Left forelimb (tissue), 1 donor: ENCODE data around the gene MUC4.
"Not testable (repeated sequence)": the region's sequence is repeated elsewhere in the genome, so short reads cannot be mapped to it uniquely, and the experiment has no call there.

Experiments
- DNase-seq: peaks from one replicate; pipeline ENCODE4 v3.0.0-alpha.2; 2018; ENCODE audit warnings: low spot score

The MUC4 gene

GRCh38 chr3:195834675-195835583 lies 23.2 kb upstream of the MUC4 start:
- no peak for DNase-seq

- DNase-seq = no peak
Measured at GRCh38 chr3:195829897-195830254, 18.1 kb upstream of the MUC4 start.

GRCh38 chr3:195828762-195829161 lies 17.0 kb upstream of the MUC4 start:
- no peak for DNase-seq

GRCh38 chr3:195825857-195826804 lies 14.4 kb upstream of the MUC4 start:
- no peak for DNase-seq

- no peak for DNase-seq
Measured at GRCh38 chr3:195825191-195825588, 13.5 kb upstream of the MUC4 start.

- DNase-seq = not testable (repeated sequence)
Measured at GRCh38 chr3:195824425-195825190, 12.9 kb upstream of the MUC4 start.

GRCh38 chr3:195823999-195824398 lies 12.3 kb upstream of the MUC4 start:
- no peak for DNase-seq

- DNase-seq = no peak
Measured at GRCh38 chr3:195823280-195823679, 11.6 kb upstream of the MUC4 start.

GRCh38 chr3:195822131-195822696 lies 10.5 kb upstream of the MUC4 start:
- DNase-seq = peak; percentile 28

GRCh38 chr3:195821403-195822130 lies 9.8 kb upstream of the MUC4 start:
- DNase-seq = peak; percentile 56

GRCh38 chr3:195820901-195821300 lies 9.2 kb upstream of the MUC4 start:
- DNase-seq = peak; percentile 41

GRCh38 chr3:195820186-195820585 lies 8.5 kb upstream of the MUC4 start:
- peak; percentile 23 for DNase-seq

- no peak for DNase-seq
Measured at GRCh38 chr3:195818301-195818700, 6.6 kb upstream of the MUC4 start.

GRCh38 chr3:195817578-195818135 lies 5.9 kb upstream of the MUC4 start:
- DNase-seq = no peak

- DNase-seq = peak; percentile 23
Measured at GRCh38 chr3:195816276-195816913, 4.7 kb upstream of the MUC4 start.

- DNase-seq = peak; percentile 55
Measured at GRCh38 chr3:195815169-195815771, 3.5 kb upstream of the MUC4 start.

GRCh38 chr3:195813916-195814640 lies 2.3 kb upstream of the MUC4 start:
- peak; percentile 53 for DNase-seq

GRCh38 chr3:195812366-195812765 lies 637 bp upstream of the MUC4 start:
- peak; percentile 45 for DNase-seq

- no peak for DNase-seq
Measured at GRCh38 chr3:195810455-195810845, 1.3 kb downstream of the MUC4 start.
